ENCODE measurements around the gene CR1. TPM values are rescaled to one million over a fixed set of nuclear protein-coding genes. Genes with fewer than 3 reads are reported as not detected.

Gene CR1
- under 1 TPM; 0.02 to 0.08 TPM for total RNA-seq

DNA sequence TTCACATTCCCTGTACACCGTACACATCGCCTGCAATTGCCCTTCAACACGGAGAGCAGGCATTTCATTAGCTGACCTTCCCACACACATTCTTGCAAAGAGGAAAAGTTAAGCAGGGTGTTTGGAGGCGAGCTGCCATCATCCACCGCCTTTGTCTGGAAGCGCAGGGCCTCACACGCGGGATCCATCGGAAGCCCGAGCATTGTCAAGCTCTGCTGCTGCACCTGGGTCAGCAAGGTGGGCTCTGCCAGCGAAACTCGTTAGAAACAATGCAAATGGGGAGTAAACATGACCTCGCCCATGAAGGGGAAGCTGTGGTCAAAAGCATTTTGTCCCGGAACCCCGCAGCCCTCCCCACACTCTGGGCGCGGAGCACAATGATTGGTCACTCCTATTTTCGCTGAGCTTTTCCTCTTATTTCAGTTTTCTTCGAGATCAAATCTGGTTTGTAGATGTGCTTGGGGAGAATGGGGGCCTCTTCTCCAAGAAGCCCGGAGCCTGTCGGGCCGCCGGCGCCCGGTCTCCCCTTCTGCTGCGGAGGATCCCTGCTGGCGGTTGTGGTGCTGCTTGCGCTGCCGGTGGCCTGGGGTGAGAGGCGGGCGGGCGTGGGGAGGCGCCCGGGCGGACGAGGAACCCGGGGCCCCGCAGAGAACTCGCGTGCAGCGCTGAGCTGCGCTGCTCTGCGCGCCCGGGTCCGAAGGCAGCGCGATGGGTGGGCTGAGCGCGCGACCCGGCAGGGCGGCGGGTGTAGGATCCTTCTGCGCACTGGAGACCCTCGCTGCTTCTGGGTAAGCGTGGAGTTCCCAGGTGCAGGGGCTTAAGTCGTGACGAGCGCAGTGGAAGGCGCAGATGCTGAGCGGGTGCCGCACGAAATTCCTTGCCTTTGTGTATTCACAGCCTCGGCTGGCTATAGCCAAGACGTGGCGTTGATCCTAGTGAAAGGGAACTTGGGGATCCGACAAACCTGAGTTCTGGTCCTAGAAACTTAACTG, at the start of gene CR1:
CR1 (plus strand) TSS at position 357 of the 992 bp plus-strand sequence; CDS start at position 468, 111 bp downstream.
- Mint-ChIP-seq H3K36me3 (peaks cover 0 to 5% of the 10 kb centered on the region in 2 donors), H3K27ac (no peak within 1 kb of the TSS), H3K9me3 (no peaks in the 10 kb centered on the region)
- ATAC-seq = peak in 1 of 2 donors; percentile 19
- peak in 1 of 2 donors; percentile 23 for DNase-seq (ENCODE audit: low spot score in 2 of 2)

- no peak for DNase-seq (ENCODE audit: low spot score in 2 of 2)
- no peaks in the 10 kb centered on the region for H3K36me3 Mint-ChIP-seq
- ATAC-seq = no peak
- no peak overlapping the region for H3K27ac Mint-ChIP-seq
- H3K9me3 Mint-ChIP-seq = no peaks in the 10 kb centered on the region
Measured at GRCh38 chr1:207453710-207454045, 42.3 kb upstream of the CR1 start.

DNA sequence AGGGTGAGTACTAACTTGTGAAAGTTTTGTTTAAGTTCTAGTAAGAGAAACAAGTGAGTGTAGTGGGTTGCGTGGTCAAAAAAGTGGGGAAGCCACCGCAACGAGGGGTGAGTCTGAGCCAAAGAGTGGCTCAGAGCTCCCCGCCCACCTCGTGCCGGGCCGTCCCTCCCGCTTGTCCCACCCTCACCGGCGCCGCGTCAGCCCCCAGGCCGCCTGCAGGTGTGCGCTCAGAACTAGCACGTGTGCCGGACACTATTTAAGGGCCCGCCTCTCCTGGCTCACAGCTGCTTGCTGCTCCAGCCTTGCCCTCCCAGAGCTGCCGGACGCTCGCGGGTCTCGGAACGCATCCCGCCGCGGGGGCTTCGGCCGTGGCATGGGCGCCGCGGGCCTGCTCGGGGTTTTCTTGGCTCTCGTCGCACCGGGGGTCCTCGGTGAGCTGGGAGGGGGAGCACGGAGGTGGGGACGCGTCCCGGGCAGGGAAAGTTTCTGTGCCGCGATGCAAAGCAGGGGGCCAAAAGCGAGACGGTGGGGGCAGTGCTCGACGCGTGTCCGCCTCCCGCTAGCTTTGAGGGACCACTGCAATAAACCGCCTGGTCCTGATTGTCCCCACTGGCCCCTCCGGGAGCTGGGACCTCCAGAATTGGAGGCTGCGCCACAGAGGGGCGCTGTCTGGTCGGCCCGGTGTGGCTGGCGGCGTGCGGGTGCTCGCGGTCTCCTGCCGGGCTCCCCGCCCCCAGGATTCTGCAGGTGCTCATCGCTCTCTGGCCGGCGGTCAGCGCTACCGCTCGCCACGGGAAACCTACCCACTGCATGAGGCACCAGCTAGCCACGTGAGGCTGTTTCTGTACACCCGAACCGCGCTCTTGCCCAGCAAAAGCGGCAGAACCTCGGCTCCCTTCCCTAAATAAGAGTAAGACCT, 41.7 kb upstream of the CR1 start, which contains the start of gene CR2:
CR2 (plus strand) TSS at position 283 of the 919 bp plus-strand sequence; CDS start at position 374, 91 bp downstream.
- Mint-ChIP-seq H3K9me3 (no peaks in the 10 kb centered on the region), H3K36me3 (no peaks in the 10 kb centered on the region), H3K27ac (peak within 1 kb of the TSS in 1 of 2 donors; percentile 31)
- DNase-seq (ENCODE audit: low spot score in 2 of 2) (peak; percentile 32 to 74), ATAC-seq (peak; percentile 85 to 89)

- Mint-ChIP-seq H3K36me3 (no peaks in the 10 kb centered on the region), H3K27ac (peak overlapping the region in 1 of 2 donors; percentile 31), H3K9me3 (no peaks in the 10 kb centered on the region)
- peak; percentile 45 to 68 for ATAC-seq
- no peak for DNase-seq (ENCODE audit: low spot score in 2 of 2)
Measured at GRCh38 chr1:207455183-207455754, 40.7 kb upstream of the CR1 start.

DNA sequence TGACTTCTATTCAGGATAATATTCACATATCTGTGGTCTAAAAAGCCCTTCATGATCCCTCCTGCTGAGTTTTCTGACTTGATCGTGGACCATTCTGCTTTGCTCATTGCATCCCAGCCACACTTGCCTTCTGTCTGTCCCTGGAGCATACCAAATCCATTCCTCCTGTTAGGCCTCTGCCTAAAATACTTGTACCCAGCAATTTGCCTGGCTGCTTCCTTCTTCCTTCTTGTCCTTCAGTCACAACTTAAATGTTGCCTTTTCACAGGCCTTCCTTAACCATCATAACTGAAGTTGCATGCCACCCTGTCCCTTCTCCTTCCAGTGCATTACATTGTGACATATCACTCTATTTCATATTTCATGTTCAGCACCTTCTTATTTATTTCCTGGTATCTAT, 37.5 kb upstream of the CR1 start:
- no peak for ATAC-seq
- DNase-seq (ENCODE audit: low spot score in 2 of 2) = no peak
- Mint-ChIP-seq H3K9me3 (no peaks in the 10 kb centered on the region), H3K36me3 (no peaks in the 10 kb centered on the region), H3K27ac (no peak overlapping the region)

DNA sequence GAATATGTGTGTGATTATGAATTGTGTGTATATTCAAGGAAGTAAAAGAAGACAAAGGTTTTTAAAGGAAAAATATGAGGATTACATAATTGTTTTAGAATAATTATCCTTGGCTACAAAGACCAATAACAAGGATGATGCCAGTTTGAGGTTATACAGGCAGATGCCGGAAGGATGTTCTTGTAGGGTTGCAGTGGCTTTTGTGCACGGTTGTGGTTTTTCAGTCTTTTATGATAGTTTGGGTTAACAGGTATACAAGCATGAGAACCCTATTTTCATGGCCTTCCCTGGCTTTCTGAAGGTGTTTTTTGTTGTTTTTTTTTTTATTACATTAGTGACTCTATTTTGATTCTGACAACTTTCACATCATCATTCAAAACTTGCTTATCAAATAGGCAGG, 36.9 kb upstream of the CR1 start:
- Mint-ChIP-seq H3K27ac (no peak overlapping the region), H3K9me3 (no peaks in the 10 kb centered on the region), H3K36me3 (no peaks in the 10 kb centered on the region)
- no peak for DNase-seq (ENCODE audit: low spot score in 2 of 2)
- ATAC-seq = no peak

DNA sequence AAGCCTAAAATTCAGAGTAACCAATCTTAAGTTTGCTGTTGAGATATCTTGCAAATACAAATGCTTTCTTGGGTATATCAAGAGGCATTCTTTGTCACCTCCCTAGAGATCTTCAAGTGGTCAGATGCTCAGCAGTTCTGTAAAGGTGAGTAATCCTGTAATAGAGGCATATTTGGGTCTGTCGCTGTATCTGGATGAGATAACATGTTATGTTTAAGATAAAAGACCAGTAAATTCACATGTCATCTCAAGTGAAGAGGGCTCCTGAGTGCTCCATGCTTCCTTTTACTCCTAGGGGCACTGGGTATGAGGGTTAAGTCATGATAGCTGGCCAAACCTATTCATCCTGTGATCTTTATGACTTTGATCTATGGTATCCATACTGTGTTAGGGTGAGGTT, 34.3 kb upstream of the CR1 start:
- DNase-seq (ENCODE audit: low spot score in 2 of 2) (no peak), ATAC-seq (peak in 1 of 2 donors; percentile 18)
- no peaks in the 10 kb centered on the region for H3K36me3 Mint-ChIP-seq

GRCh38 chr1:207462535-207462934, 33.4 kb upstream of the CR1 start:
- H3K9me3 Mint-ChIP-seq = peaks cover 2 to 3% of the 10 kb centered on the region in 2 donors
- no peak for DNase-seq (ENCODE audit: low spot score in 2 of 2)
- no peaks in the 10 kb centered on the region for H3K36me3 Mint-ChIP-seq
- H3K27ac Mint-ChIP-seq = peak overlapping the region in 1 of 2 donors; percentile 2
- peak; percentile 50 to 53 for ATAC-seq

More for the DNA sequence above, 34.3 kb upstream of the CR1 start:
- H3K9me3 Mint-ChIP-seq = peaks cover 2 to 3% of the 10 kb centered on the region in 2 donors
- H3K27ac Mint-ChIP-seq = no peak overlapping the region

- DNase-seq (ENCODE audit: low spot score in 2 of 2) = no peak
- peaks cover 2 to 3% of the 10 kb centered on the region in 2 donors for H3K9me3 Mint-ChIP-seq
- ATAC-seq = peak; percentile 81 to 87
- no peaks in the 10 kb centered on the region for H3K36me3 Mint-ChIP-seq
- no peak overlapping the region for H3K27ac Mint-ChIP-seq
Measured at GRCh38 chr1:207463021-207463420, 32.9 kb upstream of the CR1 start.

GRCh38 chr1:207463571-207463970, 32.4 kb upstream of the CR1 start:
- Mint-ChIP-seq H3K36me3 (no peaks in the 10 kb centered on the region), H3K9me3 (peaks cover 2 to 3% of the 10 kb centered on the region in 2 donors), H3K27ac (no peak overlapping the region)
- DNase-seq (ENCODE audit: low spot score in 2 of 2) (no peak), ATAC-seq (no peak)

GRCh38 chr1:207470927-207471326, 25.0 kb upstream of the CR1 start:
- no peaks in the 10 kb centered on the region for H3K9me3 Mint-ChIP-seq
- H3K36me3 Mint-ChIP-seq = no peaks in the 10 kb centered on the region
- no peak overlapping the region for H3K27ac Mint-ChIP-seq
- ATAC-seq (peak; percentile 57 to 81), DNase-seq (ENCODE audit: low spot score in 2 of 2) (no peak)

DNA sequence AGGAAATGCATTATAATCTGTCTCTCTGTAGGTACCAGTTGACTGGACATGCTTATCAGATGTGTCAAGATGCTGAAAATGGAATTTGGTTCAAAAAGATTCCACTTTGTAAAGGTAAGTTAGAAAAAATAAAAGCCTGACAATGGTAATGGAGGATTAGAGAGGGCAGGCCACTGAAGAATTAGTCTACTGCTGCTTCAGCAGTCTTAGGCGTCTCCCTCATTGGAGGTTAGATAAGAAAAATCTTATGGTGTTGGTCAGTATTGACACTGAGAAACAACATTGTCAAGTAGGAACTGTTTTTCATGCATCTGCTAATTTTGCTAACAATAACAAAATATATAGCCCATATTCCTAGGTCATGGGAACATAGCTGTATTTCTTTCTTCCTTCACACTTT, 21.7 kb upstream of the CR1 start:
- ATAC-seq = no peak
- H3K36me3 Mint-ChIP-seq = no peaks in the 10 kb centered on the region
- peaks cover 0 to 7% of the 10 kb centered on the region in 2 donors for H3K9me3 Mint-ChIP-seq
- H3K27ac Mint-ChIP-seq = no peak overlapping the region
- DNase-seq (ENCODE audit: low spot score in 2 of 2) = no peak

DNA sequence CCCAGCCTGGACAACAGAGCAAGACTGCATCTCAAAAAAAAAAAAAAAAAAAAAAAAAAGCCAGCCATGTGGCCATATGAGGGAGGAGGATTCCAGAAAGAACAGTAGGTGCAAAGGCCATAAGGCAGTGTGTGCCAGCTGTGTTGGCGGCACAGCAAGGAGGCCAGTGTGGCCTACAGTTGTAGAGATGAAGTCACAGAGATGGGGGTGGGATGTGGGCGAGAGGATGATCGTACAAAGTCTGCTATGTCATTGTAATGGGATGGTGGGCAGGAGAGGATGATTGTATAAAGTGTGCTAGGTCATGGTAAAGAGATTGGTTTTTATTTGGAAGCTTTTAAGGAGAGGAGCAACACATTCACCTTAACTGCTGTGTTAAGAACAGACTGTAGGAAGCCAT, 9.8 kb upstream of the CR1 start:
- Mint-ChIP-seq H3K36me3 (no peaks in the 10 kb centered on the region), H3K27ac (no peak overlapping the region), H3K9me3 (no peaks in the 10 kb centered on the region)
- DNase-seq (ENCODE audit: low spot score in 2 of 2) (no peak), ATAC-seq (no peak)

- H3K9me3 Mint-ChIP-seq = no peaks in the 10 kb centered on the region
- DNase-seq (ENCODE audit: low spot score in 2 of 2) = no peak
- H3K36me3 Mint-ChIP-seq = no peaks in the 10 kb centered on the region
- no peak for ATAC-seq
- no peak overlapping the region for H3K27ac Mint-ChIP-seq
Measured at GRCh38 chr1:207487636-207488035, 8.3 kb upstream of the CR1 start.

DNA sequence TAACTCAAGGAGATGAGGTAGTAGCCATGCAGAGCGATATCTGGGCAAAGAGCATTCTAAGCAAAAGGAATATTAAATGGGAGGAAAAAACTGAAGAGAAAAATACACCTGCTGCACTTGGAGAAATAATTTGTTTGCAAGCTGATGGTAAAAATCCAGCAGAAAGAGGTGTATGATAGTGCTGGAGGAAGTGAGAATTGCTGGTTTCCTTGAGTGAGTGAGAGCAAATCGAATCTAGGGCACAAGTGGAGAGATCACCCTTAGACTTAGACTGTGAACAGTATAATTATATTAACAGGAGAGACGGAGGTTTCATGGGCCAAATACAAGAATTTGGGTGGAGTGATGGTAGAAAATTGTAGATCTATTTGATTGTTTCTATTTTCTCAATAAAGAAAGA, 2.7 kb upstream of the CR1 start:
- no peaks in the 10 kb centered on the region for H3K9me3 Mint-ChIP-seq
- DNase-seq (ENCODE audit: low spot score in 2 of 2) (no peak), ATAC-seq (no peak)
- H3K27ac Mint-ChIP-seq = no peak overlapping the region
- H3K36me3 Mint-ChIP-seq = peaks cover 0 to 5% of the 10 kb centered on the region in 2 donors

- DNase-seq (ENCODE audit: low spot score in 2 of 2) (no peak), ATAC-seq (no peak)
- peaks cover 0 to 5% of the 10 kb centered on the region in 2 donors for H3K36me3 Mint-ChIP-seq
Measured at GRCh38 chr1:207494171-207494570, 1.8 kb upstream of the CR1 start.

More at GRCh38 chr1:207494171-207494570, 1.8 kb upstream of the CR1 start:
- H3K9me3 Mint-ChIP-seq = no peaks in the 10 kb centered on the region
- no peak overlapping the region for H3K27ac Mint-ChIP-seq

All from activated naive CD4-positive, alpha-beta T cell treated with anti-CD3 and anti-CD28 coated beads, Interleukin-2, amount 50 U/mL, for 72 hours (primary cell).